HG03175 (cell line): ENCODE data around the gene CD33.

Experiments used
- ATAC-seq: cut with Tn5 transposase; IDR thresholded peaks from one replicate; pipeline ENCODE4 v1.9.1; 2021; ENCODE audit warnings: mild to moderate bottlenecking, moderate library complexity; ENCODE audit not compliant: unreplicated experiment

CD33 gene

GRCh38 chr19:51258165-51259160 lies 33.6 kb downstream of the CD33 start:
- ATAC-seq: no peak

GRCh38 chr19:51259348-51260245 lies 34.7 kb downstream of the CD33 start:
- no peak for ATAC-seq

GRCh38 chr19:51263808-51264207 lies 38.9 kb downstream of the CD33 start:
- no peak for ATAC-seq

DNA sequence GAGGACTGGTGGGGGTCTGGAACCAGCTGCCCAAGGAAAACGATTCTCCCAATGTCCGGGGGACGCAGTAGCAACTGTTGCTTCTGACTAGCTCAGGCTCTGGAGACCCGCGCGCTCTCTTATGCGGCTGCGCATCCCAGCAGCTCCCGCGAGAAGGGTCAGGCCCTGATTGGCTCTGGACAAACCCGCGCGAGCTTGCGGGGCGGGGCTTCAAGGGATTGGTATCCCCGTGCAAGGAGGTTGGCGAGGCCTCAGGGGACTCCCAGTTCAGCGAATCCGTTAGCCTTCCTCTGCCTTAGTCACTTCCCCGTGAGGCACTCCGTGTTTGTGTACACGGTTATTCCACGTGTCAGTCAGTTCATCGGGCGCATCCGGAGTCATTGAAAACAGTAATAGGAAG lies 46.2 kb downstream of the CD33 start:
- ATAC-seq: no peak

GRCh38 chr19:51272183-51272810 lies 47.4 kb downstream of the CD33 start:
- no peak for ATAC-seq

DNA sequence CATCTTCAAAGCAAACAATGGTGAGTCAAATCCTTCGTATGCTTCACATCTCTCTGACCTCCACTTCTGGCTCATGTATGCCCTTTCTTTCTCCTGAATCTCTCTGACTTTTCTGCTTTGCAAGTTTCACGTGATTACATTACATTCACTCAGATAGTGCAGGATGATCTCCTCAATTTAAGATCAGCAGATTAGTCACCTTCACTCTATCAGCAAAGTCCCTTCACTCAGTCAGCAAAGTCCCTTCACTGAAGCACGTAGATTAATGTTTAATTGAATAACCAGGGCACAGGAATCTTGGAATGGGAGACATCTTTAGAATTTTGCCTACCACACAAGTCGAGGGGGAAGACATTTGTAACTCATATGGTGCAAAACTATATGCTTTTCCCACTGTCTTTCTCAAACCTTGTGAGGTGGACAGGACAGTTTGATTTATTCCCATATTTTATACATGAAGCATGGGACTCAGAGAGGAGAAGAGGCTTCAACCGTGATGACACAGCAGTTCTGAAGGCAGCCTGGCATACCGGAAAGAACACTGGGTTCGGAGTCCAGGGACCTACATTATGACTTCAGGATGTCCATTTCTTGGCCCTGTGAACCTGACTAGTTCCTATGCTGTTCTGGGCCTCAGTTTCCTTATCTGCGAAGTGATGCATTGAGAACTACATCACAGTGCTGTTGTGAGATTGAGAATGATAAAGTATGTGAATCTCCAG lies 49.3 kb downstream of the CD33 start:
- ATAC-seq: no peak

DNA sequence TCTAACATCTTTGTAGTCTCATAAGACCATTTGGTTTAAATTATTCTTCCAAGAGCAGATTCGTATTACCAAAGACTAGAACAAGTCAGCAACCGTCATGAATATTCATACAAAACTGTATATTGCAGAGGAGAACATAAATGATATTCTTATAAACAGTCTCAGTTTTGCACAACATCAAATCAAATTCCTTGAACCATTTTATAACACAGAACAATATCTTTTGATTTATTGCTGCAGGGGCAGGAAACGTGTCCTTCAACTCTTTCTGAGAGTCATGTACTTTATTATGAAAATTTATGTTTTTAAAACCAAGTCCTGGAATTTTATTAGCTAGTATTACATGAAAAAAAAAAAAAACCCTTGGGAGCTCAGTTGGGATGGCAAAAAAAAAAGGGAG lies 52.2 kb downstream of the CD33 start:
- no peak for ATAC-seq

DNA sequence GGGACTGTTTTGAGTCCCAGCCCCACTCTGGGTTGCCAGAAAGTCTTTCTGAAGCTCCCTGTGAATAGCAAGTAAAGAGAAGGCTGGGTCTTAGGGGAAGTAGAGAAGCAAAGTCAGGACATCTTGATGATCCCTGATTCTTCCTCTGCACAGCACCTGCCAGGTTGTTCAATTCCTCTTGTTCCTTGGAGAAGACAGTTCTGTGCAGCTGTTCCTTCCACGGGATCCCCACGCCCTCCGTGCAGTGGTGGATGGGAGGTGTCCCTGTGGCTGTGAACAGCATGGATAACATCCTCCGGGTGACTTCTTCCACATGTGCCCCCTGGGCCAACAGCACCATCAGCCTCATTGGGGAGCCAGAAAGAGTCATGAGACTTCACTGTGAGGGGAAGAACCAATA lies 57.5 kb downstream of the CD33 start:
- no peak for ATAC-seq

GRCh38 chr19:51285682-51286081 lies 60.8 kb downstream of the CD33 start:
- no peak for ATAC-seq
